Breast epithelium (tissue), 3 donors: Measurements from ENCODE around the gene C5AR2.

Experiments
- CTCF ChIP-seq, 3 donors: fragments of 450-650 bp; IDR thresholded peaks; one replicate each; pipeline ENCODE4 v1.5.1; 2016 to 2017; ENCODE audit warnings: antibody characterized with exemption in 3 of 3, mild to moderate bottlenecking in 3 of 3, moderate library complexity in 3 of 3
- POLR2A ChIP-seq: fragments of 450-650 bp; IDR thresholded peaks from one replicate; pipeline ENCODE4 v1.6.1; 2016; ENCODE audit warnings: antibody characterized with exemption, mild to moderate bottlenecking, moderate library complexity
- POLR2AphosphoS5 ChIP-seq, 3 donors: sonication (generic); formaldehyde crosslinking; IDR thresholded peaks; one replicate each; pipeline ENCODE4 v1.6.1; 2017; ENCODE audit warnings: antibody characterized with exemption in 3 of 3

GRCh38 chr19:47390533-47391488 is 58.8 kb downstream of the C5AR2 start:
- no peak for TF ChIP-seq CTCF (IDR thresholded peaks at IDR 0.05)
- no peak for TF ChIP-seq POLR2AphosphoS5 (IDR thresholded peaks at IDR 0.05)
- TF ChIP-seq POLR2A: no peak
